Hematopoietic multipotent progenitor cell treated with erythropoietin and hydrocortisone succinate and interleukin-3 and kit ligand, for 6 days (in vitro differentiated cells): ENCODE data around the gene S100A3.
"Not testable (repeated sequence)": the region's sequence is repeated elsewhere in the genome, so short reads cannot be mapped to it uniquely, and the experiment has no call there.

Experiments used
- DNase-seq: peaks from one replicate; pipeline ENCODE4 v3.0.0-alpha.2; 2015

Gene S100A3

DNA sequence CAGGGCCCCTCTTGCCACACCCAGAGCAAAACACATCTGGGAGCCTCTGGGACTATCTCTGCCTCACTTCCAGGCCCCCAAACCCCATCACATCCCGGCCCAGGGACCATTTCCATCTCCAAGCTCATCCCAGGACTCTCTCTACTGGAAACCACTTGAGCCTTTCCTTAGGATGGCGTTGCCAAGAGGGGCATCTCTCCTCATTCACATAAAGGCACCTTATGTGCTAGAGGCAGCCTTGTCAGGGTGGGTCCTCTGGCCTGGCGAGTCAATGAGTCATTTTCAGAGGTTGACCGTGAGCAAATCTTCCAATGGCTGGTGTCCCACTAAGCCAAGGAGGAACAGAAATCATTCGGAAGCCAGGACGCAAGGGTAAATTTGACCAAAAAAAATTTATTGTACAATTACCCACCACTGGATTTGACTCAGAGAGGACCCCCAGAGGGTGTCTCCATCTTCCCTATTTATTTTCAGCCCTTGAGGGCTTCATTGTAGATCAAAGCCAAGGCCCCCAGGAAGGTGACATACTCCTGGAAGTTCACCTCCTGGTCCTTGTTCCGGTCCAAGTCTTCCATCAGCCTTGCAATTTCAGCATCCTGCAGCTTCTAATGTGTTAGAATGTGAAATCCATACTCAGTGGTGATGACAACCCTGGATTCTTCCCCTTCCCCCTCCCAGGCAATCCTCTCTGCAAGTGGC, 14.7 kb downstream of the S100A3 start:
- DNase-seq: no peak

DNA sequence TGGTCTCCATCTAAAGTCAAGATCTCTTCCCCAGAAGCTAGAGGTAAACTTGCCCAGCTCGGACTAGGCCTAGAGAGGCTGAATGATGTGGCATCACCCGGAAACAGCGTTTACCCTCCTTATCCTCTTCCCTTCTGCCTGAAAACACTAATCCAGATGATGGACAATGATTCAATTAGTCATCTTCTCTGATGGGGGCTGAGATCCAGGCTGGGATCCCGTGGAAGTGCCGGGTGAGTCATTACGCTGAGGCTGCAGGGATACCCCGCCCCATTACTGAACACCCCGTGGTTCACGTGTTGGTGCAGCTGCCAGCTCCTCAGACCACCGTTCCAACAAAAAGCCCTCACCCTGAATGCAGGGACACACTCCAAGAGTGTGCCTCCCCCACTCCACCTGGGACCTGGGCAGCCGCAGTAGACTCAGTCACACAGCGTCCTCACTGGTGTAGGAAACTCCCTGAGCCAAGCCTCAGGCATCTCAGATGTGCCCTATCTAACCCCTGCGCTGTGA, 15.3 kb downstream of the S100A3 start:
- peak; percentile 63 for DNase-seq

DNA sequence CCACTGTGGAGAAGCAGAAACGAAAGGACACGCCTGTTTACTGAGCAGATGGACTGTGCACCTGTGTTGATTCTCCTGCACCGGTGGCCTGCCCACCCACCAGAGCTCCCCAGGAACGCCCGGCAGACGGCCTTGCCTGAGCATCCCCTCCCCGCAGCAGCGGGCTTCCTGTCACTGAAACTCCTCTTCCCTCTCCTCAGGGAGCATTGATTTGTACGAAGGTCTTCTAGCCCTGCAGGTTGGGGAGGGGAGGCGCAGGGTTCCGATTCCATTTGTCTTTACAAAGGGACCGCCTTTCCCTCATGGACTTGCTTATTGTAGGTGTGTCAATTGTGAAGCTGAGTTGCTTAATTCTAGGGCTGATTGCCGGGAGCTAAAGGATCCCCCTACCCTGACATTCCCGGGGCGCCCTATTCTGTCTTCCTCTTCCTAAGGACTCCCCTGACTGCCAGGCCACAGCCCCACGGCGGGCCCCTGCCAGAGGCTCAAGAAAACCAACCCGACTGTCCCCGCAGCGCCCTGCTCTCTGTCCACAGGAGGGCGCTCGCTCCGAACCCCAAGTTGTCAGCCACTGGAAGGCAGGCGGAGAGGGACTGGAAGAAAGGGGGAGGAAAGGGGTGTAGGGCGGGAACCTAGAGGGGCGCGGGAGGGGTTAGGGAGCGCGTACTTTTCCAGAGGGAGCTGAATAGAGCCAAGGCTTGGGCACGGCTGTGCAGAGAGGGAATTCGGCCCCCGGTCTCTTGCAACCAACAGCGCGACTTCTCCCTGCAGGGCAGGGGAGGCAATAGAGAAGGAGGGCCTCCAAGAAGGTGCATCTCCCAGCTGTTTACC, 16.1 kb downstream of the S100A3 start:
- peak; percentile 94 for DNase-seq

DNA sequence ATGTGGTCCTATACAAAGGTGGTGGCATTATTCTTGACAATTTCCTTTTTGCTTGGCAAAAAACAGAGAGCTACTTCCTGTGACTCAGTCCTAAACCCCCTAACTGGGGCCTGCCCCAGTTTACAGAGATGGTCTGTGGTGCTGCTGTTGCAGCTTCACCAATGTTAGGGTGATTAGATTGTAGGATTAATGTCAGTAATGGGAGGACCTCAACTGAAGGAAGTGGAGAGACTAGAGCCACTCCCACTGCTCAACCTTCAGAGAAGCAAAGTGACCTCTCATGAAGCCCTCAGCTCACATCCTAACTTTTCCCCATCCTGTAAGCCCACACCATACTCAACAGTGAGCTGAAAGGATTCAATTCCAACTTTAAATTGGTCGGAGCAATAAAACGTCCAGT, 16.9 kb downstream of the S100A3 start:
- peak; percentile 94 for DNase-seq

DNA sequence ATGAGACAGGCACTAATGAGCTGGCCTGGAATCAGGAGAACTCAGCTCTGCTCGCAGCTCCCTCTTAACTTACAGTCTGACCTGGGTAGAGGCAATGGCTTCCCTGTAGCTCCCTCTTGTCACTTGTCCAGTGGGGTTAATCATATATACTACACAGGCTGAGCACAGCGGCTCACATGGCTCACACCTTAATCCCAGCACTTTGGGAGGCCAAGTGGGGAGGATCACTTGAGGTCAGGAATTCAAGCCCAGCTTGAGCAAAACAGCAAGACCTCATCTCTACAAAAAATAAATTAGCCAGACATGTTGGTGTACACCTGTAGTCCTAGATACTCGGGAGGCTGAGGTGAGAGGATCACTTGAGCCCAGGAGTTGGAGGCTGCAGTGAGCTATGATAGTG, 17.4 kb downstream of the S100A3 start:
- DNase-seq: no peak

DNA sequence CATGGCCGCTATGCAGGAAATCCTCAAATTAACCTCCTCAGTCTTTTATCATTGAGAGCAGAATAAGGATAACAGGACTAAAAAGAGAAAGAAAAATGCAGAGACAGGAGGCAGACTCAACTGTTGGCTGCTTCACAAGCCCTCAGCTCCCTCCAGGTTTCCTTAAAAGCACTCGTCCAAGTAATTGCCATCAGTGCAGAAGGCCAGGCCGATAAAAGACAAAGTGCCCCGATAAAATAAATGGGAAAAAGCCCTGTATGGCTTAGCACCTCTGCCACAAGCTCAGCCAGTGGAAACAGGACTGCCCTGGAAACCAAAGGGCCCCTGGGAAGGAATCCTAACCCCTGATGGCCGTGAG, 21.4 kb downstream of the S100A3 start:
- no peak for DNase-seq

DNA sequence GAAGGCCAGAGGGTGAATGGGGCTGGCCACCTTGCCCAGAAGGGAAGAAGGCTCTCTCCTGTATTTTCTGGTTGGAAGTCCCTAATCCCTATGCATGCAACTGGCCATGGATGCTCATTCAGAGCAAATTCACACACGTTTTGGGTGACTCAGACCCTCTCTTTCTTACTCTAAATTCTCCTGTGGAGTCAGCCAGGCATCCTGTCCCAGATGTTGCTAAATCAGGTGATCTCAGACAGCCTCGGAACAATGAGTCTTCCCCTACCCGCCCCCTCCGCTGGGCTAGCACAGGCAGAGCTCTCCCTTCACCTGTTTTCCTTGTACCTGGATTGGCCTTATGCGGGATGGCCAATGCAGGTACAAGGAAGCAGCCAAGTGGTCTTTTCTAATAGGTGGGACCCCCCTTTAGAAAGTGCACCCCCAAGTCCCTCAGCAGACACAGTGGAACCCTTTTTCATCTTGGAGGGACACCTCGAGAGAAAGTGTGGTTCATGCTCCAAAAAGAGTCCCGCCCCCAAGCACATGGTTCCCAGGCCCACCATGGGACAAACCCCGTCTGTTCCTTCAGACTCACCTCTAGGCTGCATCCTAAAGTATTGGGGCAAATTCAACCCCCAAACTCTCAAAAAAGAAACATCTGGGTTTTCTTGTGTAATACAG, 21.9 kb downstream of the S100A3 start:
- DNase-seq: no peak

DNA sequence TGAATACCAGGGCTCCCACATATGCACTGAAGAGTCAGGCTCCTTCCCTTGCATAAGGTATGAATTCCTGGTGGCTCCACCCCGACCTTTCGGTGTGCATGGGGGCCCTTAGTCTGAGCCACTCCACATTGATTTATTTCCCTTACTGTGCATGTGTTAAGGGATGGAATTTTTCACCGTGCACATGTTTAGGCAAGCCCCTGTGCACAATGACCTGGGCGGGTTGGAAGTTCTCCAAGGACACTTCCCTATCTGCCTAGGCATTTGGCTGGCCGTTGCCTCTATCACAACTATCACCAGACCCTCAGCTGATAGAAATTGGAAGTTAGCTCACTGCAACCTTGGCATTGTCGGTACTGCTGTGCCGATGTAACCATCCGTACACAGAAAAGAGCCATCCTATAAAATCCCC, 22.9 kb downstream of the S100A3 start:
- peak; percentile 95 for DNase-seq

DNA sequence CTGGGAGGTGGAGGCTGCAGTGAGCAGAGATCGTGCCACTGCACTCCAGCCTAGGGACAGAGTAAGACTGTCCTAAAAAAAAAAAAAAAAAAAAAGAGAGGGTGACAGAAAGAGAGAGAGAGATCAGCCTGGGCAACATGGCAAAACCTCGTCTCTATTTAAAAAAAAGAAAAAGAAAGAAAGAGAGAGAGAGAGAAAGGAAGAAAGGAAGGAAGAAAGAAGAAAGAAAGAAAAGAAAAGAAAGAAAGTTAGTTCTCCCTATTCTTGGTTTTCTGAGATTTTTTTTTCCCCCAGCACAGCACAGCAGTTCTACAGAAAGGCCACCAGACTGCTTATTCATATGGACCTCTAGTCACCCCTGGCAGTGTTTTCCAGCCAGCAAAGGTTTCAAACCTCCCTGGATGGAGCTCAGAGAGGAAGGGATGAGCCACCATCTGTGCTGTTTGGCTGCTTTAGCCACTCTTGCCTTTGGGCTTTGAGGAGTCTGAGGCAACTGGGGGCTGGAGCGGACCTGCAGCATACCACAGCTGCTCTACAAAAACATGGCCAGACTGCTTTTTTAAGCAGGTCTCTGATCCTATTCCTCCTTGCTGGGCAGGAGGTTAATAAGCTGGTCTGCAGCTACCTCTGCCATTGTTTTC, 23.9 kb downstream of the S100A3 start:
- DNase-seq: peak; percentile 54

DNA sequence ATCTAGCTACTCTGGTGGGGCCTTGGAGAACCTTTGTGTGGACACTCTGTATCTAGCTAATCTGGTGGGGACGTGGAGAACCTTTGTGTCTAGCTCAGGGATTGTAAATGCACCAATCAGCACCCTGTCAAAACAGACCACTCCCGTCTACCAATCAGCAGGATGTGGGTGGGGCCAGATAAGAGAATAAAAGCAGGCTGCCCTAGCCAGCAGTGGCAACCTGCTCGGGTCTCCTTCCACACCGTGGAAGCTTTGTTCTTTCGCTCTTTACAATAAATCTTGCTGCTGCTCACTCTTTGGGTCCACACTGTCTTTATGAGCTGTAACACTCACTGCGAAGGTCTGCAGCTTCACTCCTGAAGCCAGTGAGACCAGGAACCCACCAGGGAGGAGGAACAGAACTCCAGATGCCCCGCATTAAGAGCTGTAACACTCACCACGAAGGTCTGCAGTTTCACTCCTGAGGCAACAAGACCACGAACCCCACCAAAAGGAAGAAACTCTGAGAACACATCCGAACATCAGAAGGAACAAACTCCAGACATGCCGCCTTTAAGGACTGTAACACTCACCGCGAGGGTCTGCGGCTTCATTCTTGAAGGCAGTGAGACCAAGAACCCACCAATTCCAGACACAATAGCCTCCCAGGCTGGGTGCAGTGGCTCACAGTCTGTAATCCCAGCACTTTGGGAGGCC, 26.6 kb downstream of the S100A3 start:
- peak; percentile 22 for DNase-seq

DNA sequence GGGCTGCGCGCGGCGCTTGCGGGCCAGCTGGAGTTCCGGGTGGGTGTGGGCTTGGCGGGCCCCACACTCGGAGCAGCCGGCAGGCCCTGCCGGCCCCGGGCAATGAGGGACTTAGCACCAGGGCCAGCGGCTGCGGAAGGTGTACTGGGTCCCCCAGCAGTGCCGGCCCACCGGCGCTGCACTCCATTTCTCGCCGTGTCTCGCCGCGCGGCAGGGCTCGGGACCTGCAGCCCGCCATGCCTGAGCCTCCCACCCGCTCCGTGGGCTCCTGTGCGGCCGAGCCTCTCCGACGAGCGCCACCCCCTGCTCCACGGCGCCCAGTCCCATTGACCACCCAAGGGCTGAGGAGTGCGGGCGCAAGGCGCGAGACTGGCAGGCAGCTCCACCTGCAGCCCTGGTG, 27.2 kb downstream of the S100A3 start:
- DNase-seq: not testable (repeated sequence)

DNA sequence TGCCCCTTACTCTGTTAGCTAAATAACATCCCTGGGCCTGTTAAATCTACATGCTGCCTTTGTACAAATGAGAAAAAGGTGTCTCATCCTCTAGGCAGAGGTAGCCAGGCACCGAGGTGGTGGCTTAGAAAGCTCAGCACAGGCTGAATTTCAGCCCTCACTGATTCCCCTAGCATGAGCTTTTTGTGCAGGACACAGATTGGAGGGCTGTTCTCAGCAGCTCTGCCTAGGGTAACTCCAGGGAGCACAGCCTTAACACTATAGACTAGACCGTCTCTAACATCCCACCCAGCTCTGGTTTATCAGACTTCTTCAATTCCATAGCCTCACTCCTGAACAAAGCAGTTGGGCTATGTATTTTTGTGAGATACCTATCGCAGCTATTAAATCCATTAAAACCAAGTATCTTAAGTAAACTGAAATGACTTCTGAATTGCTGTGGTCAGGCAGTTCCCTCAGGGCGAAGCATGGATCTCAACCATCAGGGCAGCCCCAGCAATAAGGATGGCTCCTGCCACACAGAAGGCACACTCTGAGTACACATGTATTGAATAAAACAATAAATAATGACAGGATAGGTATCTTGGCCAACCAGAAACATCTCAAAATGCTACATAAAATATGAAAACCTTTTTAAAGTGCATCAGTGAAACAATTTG, 28.1 kb downstream of the S100A3 start:
- no peak for DNase-seq

DNA sequence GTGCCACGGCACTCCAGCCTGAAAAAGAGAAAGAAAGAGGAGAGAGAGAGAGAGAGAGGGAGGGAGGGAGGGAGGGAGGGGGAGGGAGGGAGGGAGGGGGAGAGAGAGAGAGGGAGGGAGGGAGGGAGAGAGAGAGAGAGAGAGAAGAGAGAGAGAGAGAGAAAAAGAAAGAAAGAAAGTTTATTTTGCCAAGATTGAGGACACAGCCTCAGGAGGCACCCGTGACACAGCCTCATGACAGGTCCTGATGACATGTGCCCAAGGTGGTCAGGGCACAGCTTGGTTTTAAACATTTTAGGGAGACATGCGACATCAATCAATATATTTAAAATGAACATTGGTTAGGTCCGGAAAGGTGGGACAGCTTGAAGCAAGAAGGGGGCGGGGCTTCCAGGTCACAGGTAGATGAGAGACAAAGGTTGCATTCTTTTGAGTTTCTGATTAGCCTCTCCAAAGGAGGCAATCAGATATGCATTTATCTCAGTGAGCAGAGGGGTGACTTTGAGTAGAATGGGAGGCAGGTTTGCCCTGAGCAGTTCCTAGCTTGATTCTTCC, 28.8 kb downstream of the S100A3 start:
- not testable (repeated sequence) for DNase-seq

DNA sequence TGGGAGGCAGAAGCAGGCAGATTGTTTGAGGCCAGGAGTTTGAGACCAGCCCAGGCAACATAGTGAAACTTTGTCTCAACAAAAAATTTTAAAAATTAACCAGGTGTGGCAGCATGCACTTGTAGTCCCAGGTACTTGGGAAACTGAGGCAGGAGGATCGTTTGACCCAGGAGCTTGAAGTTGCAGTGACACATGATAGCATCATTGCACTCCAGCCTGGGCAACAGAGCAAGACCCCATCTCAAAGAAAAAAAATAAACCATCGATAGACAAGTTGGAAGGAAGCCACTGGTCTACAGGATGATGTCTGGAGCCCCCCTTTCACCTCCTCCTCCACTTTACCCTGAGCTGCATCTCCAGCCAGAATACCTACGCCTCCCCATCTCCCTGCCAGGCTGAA, 29.8 kb downstream of the S100A3 start:
- DNase-seq: no peak

DNA sequence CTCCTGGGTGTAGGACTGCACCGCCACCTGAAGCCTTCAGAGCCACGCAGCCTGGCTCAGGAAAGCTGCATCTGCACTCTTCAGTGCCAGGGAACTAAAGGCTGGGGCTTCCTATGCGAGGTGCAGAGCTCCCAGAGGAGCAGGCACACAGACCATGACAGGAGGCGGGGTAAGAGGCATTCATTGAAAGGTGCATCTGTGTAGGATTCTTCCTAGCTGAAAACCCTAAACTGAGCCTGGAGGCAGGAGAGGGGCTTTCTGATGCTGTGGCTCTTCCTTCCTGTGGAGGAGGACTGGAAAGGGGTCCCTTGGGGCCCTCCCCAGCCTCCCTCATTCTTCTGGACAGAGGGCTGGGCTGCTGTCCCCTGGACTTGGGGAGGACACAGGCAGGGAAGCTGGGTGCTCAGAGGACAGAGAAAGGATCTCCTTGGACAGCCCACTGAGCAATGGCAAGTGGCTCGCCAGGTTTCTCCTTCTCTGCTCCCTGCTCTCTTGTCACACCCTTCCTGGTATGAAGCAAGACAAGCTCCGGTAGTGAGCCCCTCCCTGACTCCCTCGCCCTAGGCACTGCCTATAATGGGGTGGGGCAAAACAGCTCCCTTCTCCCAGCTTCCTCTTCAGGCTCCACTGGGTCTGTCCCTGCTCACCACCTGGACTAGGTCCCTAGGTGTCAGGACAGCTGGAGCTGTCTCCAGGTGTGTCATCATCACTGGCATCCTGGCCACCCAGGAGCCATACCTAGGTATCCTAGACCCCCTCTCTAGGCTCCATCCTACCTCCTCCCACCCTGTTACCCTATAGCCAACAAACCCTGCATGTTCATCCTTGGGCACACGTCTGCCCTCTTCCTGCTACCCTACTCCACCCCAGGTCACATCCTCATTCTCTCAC, 33.3 kb downstream of the S100A3 start:
- DNase-seq: peak; percentile 89

DNA sequence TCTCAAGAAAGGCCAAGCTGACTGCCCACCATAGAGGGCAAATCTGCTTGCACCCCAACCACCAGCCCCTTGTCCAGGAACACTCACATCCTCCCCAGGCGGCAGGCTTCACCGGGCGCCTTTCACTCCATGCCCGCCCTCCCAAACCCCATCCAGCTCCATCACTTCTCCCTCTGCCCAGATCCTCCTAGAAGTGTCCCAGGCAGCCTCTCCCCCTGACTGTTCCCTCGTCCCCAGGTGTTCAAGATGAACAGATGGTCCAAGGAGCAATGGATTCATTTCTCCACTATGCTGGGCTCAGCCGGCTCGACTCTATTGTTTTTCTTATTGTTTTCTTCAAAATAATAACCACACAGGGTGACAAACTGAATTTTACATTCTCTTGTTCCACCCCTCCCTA, 35.4 kb downstream of the S100A3 start:
- DNase-seq: no peak

DNA sequence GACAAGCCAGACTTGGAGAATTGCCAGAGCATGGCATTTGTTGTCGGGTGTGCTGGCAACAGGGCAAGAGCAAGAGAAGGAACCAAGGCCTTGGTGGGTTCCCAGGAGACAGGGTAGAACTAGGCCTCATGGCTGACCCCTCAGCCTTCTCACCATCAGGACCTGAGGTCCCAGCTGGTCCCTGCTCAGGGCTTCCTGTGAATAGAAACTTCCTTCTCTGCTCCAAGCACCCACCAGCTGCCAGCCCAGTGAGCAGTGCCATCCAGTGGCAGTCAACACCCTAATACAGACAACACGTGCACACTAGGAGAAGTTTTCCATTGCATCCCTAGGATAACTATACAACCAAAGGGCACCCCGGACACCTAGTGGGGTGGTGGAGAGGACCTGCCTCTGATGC, 36.0 kb downstream of the S100A3 start:
- no peak for DNase-seq

DNA sequence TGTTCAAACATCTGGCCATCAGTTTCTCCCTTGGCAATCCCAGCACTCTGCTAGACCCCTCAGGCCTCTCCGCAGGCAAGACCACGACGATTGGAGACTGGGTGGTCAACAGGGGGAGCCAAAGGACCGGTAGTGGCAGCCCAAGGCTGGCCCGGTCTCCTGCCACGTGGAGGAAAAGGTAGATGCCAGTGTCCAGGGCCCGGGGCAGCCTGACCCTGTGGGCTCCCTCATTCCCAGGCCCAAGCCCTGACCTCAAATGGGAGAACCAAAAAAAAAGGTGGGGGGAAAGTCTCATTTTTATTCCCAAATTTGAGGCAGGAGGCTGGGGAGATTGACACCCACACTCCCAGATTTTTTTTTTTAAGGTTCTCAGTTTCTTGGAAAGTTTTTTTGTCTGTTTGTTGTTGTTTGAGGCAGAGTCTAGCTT, 38.1 kb downstream of the S100A3 start:
- peak; percentile 92 for DNase-seq

DNA sequence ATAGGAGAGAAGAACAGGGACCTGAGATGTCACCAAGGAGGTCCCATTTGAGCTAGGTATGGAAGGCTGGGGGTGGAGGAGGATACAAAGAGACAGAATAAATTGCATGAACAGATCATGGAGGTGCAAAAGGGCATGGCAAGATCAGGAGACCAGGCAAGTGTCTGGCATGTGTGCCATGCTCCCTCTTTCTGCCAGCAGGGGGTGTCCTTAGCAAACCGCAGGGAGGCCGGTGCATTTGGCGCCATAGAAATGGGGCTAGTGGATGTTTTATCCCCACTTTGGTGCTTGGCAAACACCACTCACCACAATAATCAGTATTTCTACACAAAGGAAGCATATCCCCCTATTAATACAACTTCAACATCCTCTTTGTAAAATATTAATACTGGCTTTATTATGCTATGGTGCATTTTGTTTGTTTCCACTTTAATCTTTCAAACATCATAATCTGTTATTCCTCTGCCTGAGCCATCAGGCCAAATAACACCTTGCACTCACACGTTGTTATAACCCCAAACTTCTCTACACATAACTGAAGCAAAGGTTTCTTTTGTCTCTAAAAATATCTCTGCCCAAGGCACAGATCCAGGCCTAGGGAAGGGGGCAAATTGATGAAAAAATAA, 39.2 kb downstream of the S100A3 start:
- DNase-seq: peak; percentile 86

DNA sequence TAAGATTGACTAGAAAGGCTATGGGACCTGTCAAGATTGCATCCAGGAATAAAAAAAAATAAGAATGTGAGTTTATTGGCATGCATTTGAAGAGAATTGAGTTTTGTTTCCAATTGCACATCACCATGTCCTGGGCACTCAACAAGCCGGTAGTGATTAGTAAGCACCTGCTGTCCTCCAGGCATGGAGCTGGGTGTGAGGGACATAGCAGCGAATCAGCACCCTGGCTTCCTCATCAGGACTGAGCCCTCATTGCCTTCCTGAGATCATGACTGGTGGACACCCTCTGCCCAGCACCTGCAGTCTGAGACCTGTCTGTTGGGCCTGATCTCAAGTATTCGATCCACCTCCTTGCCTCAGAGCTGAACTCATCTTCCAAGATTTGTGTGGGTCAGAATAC, 40.0 kb downstream of the S100A3 start:
- DNase-seq: no peak
